Peyer's patch (tissue), 4 donors: ENCODE data around the gene IL1RAPL1. TPM values are rescaled to one million over a fixed set of nuclear protein-coding genes. Genes with fewer than 3 reads are reported as not detected.
"Not testable (repeated sequence)": the region's sequence is repeated elsewhere in the genome, so short reads cannot be mapped to it uniquely, and the experiment has no call there.

Source experiments
- DNase-seq, 3 donors: peaks; one replicate each; pipeline ENCODE4 v3.0.0-alpha.2; 2017 to 2019
- H3K27ac ChIP-seq, 4 donors: fragments of 200-600 bp; sonication (generic); one replicate each; pipeline ENCODE4 v1.5.1; 2016 to 2019
- H3K27me3 ChIP-seq, 2 donors: fragments of 200-600 bp; sonication (generic); one replicate each; pipeline ENCODE4 v1.5.1; 2019
- H3K36me3 ChIP-seq, 3 donors: fragments of 200-600 bp; sonication (generic); one replicate each; pipeline ENCODE4 v1.5.1; 2016 to 2019
- H3K4me1 ChIP-seq, 4 donors: fragments of 200-600 bp; sonication (generic); one replicate each; pipeline ENCODE4 v1.5.1; 2016 to 2019
- H3K4me3 ChIP-seq, 4 donors: fragments of 200-600 bp; sonication (generic); 1 replicate in 3 of 4; 2 replicates in 1 of 4; pipeline ENCODE4 v1.5.1; 2016 to 2019; ENCODE audit warnings: mild to moderate bottlenecking in 1 of 4
- H3K9me3 ChIP-seq, 4 donors: fragments of 200-600 bp; sonication (generic); one replicate each; pipeline ENCODE4 v1.5.1; 2016 to 2019; ENCODE audit warnings: mild to moderate bottlenecking in 1 of 4
- POLR2A ChIP-seq, 2 donors: fragments of 450-650 bp; IDR thresholded peaks; one replicate each; pipeline ENCODE4 v1.5.1; 2017; ENCODE audit warnings: antibody characterized with exemption in 2 of 2, mild to moderate bottlenecking in 2 of 2, moderate library complexity in 2 of 2
- total RNA-seq, 4 donors: library from RNA; depleted of rRNA; stranded (reverse); fragments of >200 nt; gene quantifications; one replicate each; pipeline ENCODE4 v1.1.0, GENCODE V29; 2016
- TF ChIP-seq, protein P1 (sequence below), 6 experiments: fragments of 450-650 bp in 4 of 6; fragments of 200-600 bp in 2 of 6; sonication (generic) in 1 of 6; IDR thresholded peaks; one replicate each; pipeline ENCODE4 v1.5.1; 2017 to 2019; ENCODE audit warnings: antibody characterized with exemption in 6 of 6, mild to moderate bottlenecking in 3 of 6, moderate library complexity in 1 of 6

The IL1RAPL1 gene
- total RNA-seq, 4 donors from 2014 or later, result not detected

DNA sequence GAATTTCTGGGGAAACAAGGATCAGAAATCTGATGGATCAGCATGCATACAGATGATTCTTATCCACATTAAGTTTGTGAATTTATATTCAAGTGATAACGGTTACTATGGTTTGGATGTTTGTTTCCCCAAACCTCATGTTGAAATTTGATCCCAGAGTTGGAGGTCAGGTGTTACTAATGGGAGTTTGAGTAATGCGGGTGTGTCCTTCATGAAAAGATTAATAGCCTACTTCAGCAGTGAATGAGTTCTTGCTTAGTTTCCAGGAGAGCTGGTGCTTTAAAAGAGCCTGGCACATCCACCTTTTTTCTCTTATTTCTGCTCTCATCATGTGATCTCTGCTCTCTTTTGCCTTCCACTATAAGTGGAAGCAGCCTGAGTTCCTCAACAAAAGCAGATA lies 712.4 kb downstream of the IL1RAPL1 start:
- TF ChIP-seq POLR2A (IDR thresholded peaks at IDR 0.05), result no peak
- no peaks in the 10 kb centered on the region for H3K36me3 ChIP-seq
- no peaks in the 10 kb centered on the region for H3K9me3 ChIP-seq
- no peak for DNase-seq
- no peaks in the 10 kb centered on the region for H3K4me1 ChIP-seq
- H3K27ac ChIP-seq, result no peak overlapping the region
- no peak overlapping the region for H3K4me3 ChIP-seq
- no peaks in the 10 kb centered on the region for H3K27me3 ChIP-seq

DNA sequence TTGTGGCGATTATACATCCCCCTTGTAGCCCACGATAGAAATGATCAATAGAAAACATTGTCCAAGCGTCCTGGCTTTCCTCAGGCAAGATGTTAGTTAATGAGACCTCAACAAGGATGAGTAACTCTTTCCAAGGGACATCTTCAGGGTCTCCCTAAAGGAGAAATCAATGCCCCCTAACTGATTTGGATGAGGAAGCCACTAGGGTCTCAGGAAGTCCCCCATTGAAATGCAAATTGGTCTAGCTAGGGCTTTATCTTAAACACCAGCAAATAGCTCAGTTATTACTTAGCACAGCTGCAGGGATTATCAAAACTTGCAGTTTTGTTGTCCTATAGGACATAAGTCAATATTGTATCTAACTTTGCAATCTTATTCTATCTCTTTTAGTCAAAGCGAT lies 721.5 kb downstream of the IL1RAPL1 start:
- no peak overlapping the region for H3K27ac ChIP-seq
- H3K27me3 ChIP-seq, result no peaks in the 10 kb centered on the region
- no peak overlapping the region for H3K4me3 ChIP-seq
- no peaks in the 10 kb centered on the region for H3K4me1 ChIP-seq
- TF ChIP-seq, protein P1, sequence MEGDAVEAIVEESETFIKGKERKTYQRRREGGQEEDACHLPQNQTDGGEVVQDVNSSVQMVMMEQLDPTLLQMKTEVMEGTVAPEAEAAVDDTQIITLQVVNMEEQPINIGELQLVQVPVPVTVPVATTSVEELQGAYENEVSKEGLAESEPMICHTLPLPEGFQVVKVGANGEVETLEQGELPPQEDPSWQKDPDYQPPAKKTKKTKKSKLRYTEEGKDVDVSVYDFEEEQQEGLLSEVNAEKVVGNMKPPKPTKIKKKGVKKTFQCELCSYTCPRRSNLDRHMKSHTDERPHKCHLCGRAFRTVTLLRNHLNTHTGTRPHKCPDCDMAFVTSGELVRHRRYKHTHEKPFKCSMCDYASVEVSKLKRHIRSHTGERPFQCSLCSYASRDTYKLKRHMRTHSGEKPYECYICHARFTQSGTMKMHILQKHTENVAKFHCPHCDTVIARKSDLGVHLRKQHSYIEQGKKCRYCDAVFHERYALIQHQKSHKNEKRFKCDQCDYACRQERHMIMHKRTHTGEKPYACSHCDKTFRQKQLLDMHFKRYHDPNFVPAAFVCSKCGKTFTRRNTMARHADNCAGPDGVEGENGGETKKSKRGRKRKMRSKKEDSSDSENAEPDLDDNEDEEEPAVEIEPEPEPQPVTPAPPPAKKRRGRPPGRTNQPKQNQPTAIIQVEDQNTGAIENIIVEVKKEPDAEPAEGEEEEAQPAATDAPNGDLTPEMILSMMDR (IDR thresholded peaks at IDR 0.05), result no peak
- no peak for TF ChIP-seq POLR2A (IDR thresholded peaks at IDR 0.05)
- H3K36me3 ChIP-seq, result no peaks in the 10 kb centered on the region
- H3K9me3 ChIP-seq, result no peaks in the 10 kb centered on the region
- no peak for DNase-seq

DNA sequence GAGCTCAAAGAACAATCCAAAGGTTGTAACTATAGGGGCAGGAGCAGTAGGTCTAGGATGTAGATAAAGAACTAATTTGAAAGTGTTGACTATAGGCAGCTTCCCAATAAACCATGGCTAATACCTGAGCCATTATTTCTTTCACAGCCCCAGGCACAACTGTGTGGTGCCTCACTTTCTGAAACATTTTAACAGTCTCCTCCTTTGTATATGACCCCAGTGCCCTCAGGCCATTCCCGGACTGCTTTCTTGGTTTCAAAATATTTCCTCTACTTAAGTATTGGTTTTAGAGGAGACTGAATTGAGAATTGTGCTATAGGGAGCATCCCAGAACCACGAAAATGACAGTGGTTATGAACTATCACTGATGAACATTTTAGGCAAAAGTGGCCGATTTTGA lies 728.7 kb downstream of the IL1RAPL1 start:
- no peak for DNase-seq
- Histone ChIP-seq H3K4me3 (no peak overlapping the region), H3K36me3 (no peaks in the 10 kb centered on the region), H3K9me3 (no peaks in the 10 kb centered on the region), H3K4me1 (no peaks in the 10 kb centered on the region), H3K27me3 (no peaks in the 10 kb centered on the region), H3K27ac (no peak overlapping the region)
- no peak for TF ChIP-seq POLR2A (IDR thresholded peaks at IDR 0.05)
- TF ChIP-seq, protein P1 (IDR thresholded peaks at IDR 0.05), result no peak

DNA sequence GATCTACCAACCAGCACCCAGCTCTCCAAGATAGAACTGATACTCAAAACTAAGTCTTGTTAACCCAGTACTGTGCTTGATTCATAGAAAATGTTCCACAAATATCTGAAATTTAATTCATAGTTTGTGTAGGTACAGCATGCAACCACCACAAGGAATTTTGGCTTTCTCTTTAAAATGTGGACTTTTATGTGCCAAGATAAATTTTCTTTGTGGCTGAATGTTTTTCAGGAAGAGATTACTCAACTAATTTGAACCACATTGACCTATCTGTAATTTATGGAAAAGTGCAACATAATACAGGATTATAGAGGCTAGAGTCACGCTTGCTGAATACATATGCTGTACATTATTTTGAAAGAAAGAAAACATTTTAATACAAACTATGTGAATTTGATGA lies 730.8 kb downstream of the IL1RAPL1 start:
- H3K4me3 ChIP-seq, result no peak overlapping the region
- no peaks in the 10 kb centered on the region for H3K4me1 ChIP-seq
- H3K36me3 ChIP-seq, result no peaks in the 10 kb centered on the region
- H3K27me3 ChIP-seq, result no peaks in the 10 kb centered on the region
- no peak for TF ChIP-seq POLR2A (IDR thresholded peaks at IDR 0.05)
- TF ChIP-seq, protein P1 (IDR thresholded peaks at IDR 0.05), result no peak
- no peak for DNase-seq
- H3K27ac ChIP-seq, result no peak overlapping the region
- H3K9me3 ChIP-seq, result no peaks in the 10 kb centered on the region

DNA sequence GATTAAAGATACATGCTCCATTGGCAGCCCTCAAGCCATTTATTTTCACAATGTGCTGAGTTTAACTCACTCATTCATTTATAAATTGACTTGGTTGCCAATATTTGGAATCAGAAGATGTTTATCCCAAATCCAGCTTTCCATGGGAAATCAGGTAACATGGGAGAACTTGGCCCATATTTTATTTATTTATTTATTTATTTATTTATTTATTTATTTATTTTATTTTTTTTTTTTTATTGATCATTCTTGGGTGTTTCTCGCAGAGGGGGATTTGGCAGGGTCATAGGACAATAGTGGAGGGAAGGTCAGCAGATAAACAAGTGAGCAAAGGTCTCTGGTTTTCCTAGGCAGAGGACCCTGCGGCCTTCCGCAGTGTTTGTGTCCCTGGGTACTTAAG lies 745.2 kb downstream of the IL1RAPL1 start:
- H3K27me3 ChIP-seq, DNase-seq, H3K4me3 ChIP-seq, H3K27ac ChIP-seq, H3K4me1 ChIP-seq, H3K36me3 ChIP-seq, H3K9me3 ChIP-seq: not testable (repeated sequence)

DNA sequence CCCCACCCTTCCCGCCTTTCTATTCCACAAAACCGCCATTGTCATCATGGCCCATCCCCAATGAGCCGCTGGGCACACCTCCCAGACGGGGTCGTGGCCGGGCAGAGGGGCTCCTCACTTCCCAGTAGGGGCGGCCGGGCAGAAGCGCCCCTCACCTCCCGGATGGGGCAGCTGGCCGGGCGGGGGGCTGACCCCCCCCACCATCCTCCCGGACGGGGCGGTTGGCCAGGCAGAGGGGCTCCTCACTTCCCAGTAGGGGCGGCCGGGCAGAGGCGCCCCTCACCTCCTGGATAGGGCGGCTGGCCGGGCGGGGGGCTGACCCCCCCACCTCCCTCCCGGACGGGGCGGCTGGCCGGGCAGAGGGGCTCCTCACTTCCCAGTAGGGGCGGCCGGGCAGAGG lies 745.8 kb downstream of the IL1RAPL1 start:
- not testable (repeated sequence) for H3K27ac ChIP-seq

DNA sequence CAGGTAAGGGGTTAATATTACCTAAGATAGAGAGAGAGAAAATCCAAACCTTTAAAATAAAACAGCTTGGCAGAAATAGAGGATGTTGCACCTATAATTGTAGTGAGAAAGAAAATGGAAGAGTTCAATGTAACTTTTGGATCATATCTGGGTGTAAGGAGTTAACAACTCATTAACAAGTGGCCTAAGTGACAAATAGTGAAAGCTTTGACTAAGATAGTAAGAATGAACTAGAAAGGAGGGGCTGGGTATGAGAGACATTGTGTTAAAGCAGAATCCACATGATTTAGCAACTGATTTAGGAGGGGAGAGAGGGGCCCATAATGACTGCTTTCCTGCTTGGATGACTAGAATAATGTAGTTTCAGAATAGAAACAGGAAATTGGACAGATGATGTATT lies 761.0 kb downstream of the IL1RAPL1 start:
- Histone ChIP-seq H3K4me1 (no peaks in the 10 kb centered on the region), H3K27me3 (no peaks in the 10 kb centered on the region), H3K4me3 (no peak overlapping the region), H3K36me3 (no peaks in the 10 kb centered on the region), H3K27ac (no peak overlapping the region), H3K9me3 (no peaks in the 10 kb centered on the region)
- no peak for DNase-seq
- no peak for TF ChIP-seq POLR2A (IDR thresholded peaks at IDR 0.05)
- TF ChIP-seq, protein P1 (IDR thresholded peaks at IDR 0.05), result no peak

More for the DNA sequence above, 745.8 kb downstream of the IL1RAPL1 start:
- not testable (repeated sequence) for DNase-seq, H3K4me1 ChIP-seq, H3K27me3 ChIP-seq, H3K9me3 ChIP-seq, H3K4me3 ChIP-seq, H3K36me3 ChIP-seq
